Memory B cell (primary cell): ENCODE results near the gene CD79A.

ENCODE experiments used
- ATAC-seq: fragments of 150-1000 bp; cut with Tn5 transposase; 2 replicates; pipeline ENCODE4 v1.10.0; 2021; ENCODE audit warnings: low read depth, mild to moderate bottlenecking, moderate library complexity
- DNase-seq, 2 donors: peaks; one replicate each; pipeline ENCODE4 v3.0.0; 2022; ENCODE audit warnings: low spot score in 2 of 2
- H3K27ac Mint-ChIP-seq: one replicate; pipeline ENCODE4 v1.8.0; 2022; ENCODE audit warnings: mild to moderate bottlenecking, moderate library complexity, mixed read lengths
- H3K27me3 Mint-ChIP-seq: one replicate; pipeline ENCODE4 v1.8.0; 2022; ENCODE audit warnings: mixed read lengths
- H3K36me3 Mint-ChIP-seq: one replicate; pipeline ENCODE4 v1.8.0; 2022; ENCODE audit warnings: mild to moderate bottlenecking, mixed read lengths
- H3K4me1 Mint-ChIP-seq: one replicate; pipeline ENCODE4 v1.8.0; 2022; ENCODE audit warnings: mixed read lengths
- H3K4me3 Mint-ChIP-seq: one replicate; pipeline ENCODE4 v1.8.0; 2022; ENCODE audit warnings: mild to moderate bottlenecking, moderate library complexity, mixed read lengths
- H3K9me3 Mint-ChIP-seq: one replicate; pipeline ENCODE4 v1.8.0; 2022; ENCODE audit warnings: mixed read lengths

CD79A gene

GRCh38 chr19:41883821-41884733, 7.0 kb downstream of the CD79A start:
- Mint-ChIP-seq H3K27me3 (no peaks in the 10 kb centered on the region), H3K27ac (peak overlapping the region; percentile 96), H3K4me3 (peak overlapping the region; percentile 98), H3K4me1 (peaks cover 61% of the 10 kb centered on the region), H3K9me3 (no peaks in the 10 kb centered on the region), H3K36me3 (peaks cover 37% of the 10 kb centered on the region)
- ATAC-seq (peak; percentile 83), DNase-seq (peak; percentile 84 to 87)

GRCh38 chr19:41886761-41887710, 10.0 kb downstream of the CD79A start:
- Mint-ChIP-seq H3K27ac (peak overlapping the region; percentile 92), H3K27me3 (no peaks in the 10 kb centered on the region), H3K9me3 (no peaks in the 10 kb centered on the region), H3K4me3 (peak overlapping the region; percentile 83), H3K4me1 (peaks cover 51% of the 10 kb centered on the region), H3K36me3 (peaks cover 28% of the 10 kb centered on the region)
- DNase-seq: no peak
- peak; percentile 13 for ATAC-seq

GRCh38 chr19:41887711-41888382, 10.8 kb downstream of the CD79A start:
- Mint-ChIP-seq H3K4me3 (peak overlapping the region; percentile 83), H3K9me3 (no peaks in the 10 kb centered on the region), H3K27ac (peak overlapping the region; percentile 92), H3K27me3 (no peaks in the 10 kb centered on the region), H3K36me3 (peaks cover 22% of the 10 kb centered on the region), H3K4me1 (peaks cover 44% of the 10 kb centered on the region)
- ATAC-seq (peak; percentile 21), DNase-seq (peak in 1 of 2 donors; percentile 60)

- peaks cover 45% of the 10 kb centered on the region for H3K4me1 Mint-ChIP-seq
- H3K27ac Mint-ChIP-seq: no peak overlapping the region
- no peak overlapping the region for H3K4me3 Mint-ChIP-seq
- peaks cover 22% of the 10 kb centered on the region for H3K36me3 Mint-ChIP-seq
- ATAC-seq (no peak), DNase-seq (no peak)
- no peaks in the 10 kb centered on the region for H3K9me3 Mint-ChIP-seq
- no peaks in the 10 kb centered on the region for H3K27me3 Mint-ChIP-seq
These were observed 11.8 kb downstream of the CD79A start for GRCh38 chr19:41888926-41889325.

GRCh38 chr19:41889896-41890295, 12.8 kb downstream of the CD79A start:
- Mint-ChIP-seq H3K36me3 (peaks cover 24% of the 10 kb centered on the region), H3K27me3 (no peaks in the 10 kb centered on the region), H3K4me3 (no peak overlapping the region), H3K9me3 (no peaks in the 10 kb centered on the region), H3K27ac (no peak overlapping the region), H3K4me1 (peaks cover 42% of the 10 kb centered on the region)
- DNase-seq (no peak), ATAC-seq (no peak)

- Mint-ChIP-seq H3K4me3 (no peak overlapping the region), H3K27me3 (no peaks in the 10 kb centered on the region), H3K27ac (no peak overlapping the region), H3K9me3 (no peaks in the 10 kb centered on the region), H3K4me1 (peaks cover 41% of the 10 kb centered on the region), H3K36me3 (peaks cover 30% of the 10 kb centered on the region)
- ATAC-seq (no peak), DNase-seq (no peak)
These were observed 13.9 kb downstream of the CD79A start for GRCh38 chr19:41890936-41891335.

GRCh38 chr19:41892173-41892902, 15.3 kb downstream of the CD79A start:
- Mint-ChIP-seq H3K4me3 (no peak overlapping the region), H3K36me3 (peaks cover 33% of the 10 kb centered on the region), H3K27ac (no peak overlapping the region), H3K27me3 (no peaks in the 10 kb centered on the region), H3K4me1 (peaks cover 30% of the 10 kb centered on the region), H3K9me3 (no peaks in the 10 kb centered on the region)
- DNase-seq (no peak), ATAC-seq (no peak)

GRCh38 chr19:41893899-41894298, 16.8 kb downstream of the CD79A start:
- no peaks in the 10 kb centered on the region for H3K27me3 Mint-ChIP-seq
- H3K4me1 Mint-ChIP-seq: peaks cover 24% of the 10 kb centered on the region
- DNase-seq (no peak), ATAC-seq (no peak)
- H3K9me3 Mint-ChIP-seq: no peaks in the 10 kb centered on the region
- H3K27ac Mint-ChIP-seq: peak overlapping the region; percentile 67
- no peak overlapping the region for H3K4me3 Mint-ChIP-seq
- peaks cover 35% of the 10 kb centered on the region for H3K36me3 Mint-ChIP-seq

- DNase-seq (no peak), ATAC-seq (no peak)
- H3K4me1 Mint-ChIP-seq: peaks cover 25% of the 10 kb centered on the region
- H3K27me3 Mint-ChIP-seq: no peaks in the 10 kb centered on the region
- no peaks in the 10 kb centered on the region for H3K9me3 Mint-ChIP-seq
- peaks cover 36% of the 10 kb centered on the region for H3K36me3 Mint-ChIP-seq
- peak overlapping the region; percentile 67 for H3K27ac Mint-ChIP-seq
- H3K4me3 Mint-ChIP-seq: no peak overlapping the region
These were observed 17.3 kb downstream of the CD79A start for GRCh38 chr19:41894350-41894749.

- no peak overlapping the region for H3K4me3 Mint-ChIP-seq
- DNase-seq: no peak
- no peaks in the 10 kb centered on the region for H3K9me3 Mint-ChIP-seq
- H3K36me3 Mint-ChIP-seq: peaks cover 35% of the 10 kb centered on the region
- H3K27ac Mint-ChIP-seq: peak overlapping the region; percentile 67
- H3K27me3 Mint-ChIP-seq: no peaks in the 10 kb centered on the region
- H3K4me1 Mint-ChIP-seq: peaks cover 23% of the 10 kb centered on the region
- peak; percentile 32 for ATAC-seq
These were observed 18.9 kb downstream of the CD79A start for GRCh38 chr19:41895745-41896580.

- Mint-ChIP-seq H3K27ac (peak overlapping the region; percentile 50), H3K4me3 (no peak overlapping the region), H3K36me3 (peaks cover 33% of the 10 kb centered on the region), H3K4me1 (peaks cover 22% of the 10 kb centered on the region), H3K9me3 (no peaks in the 10 kb centered on the region), H3K27me3 (no peaks in the 10 kb centered on the region)
- ATAC-seq (no peak), DNase-seq (no peak)
These were observed 19.5 kb downstream of the CD79A start for GRCh38 chr19:41896581-41896942.

GRCh38 chr19:41897181-41897580, 20.1 kb downstream of the CD79A start:
- Mint-ChIP-seq H3K27ac (peak overlapping the region; percentile 75), H3K36me3 (peaks cover 33% of the 10 kb centered on the region), H3K4me1 (peaks cover 20% of the 10 kb centered on the region), H3K9me3 (no peaks in the 10 kb centered on the region), H3K4me3 (no peak overlapping the region), H3K27me3 (no peaks in the 10 kb centered on the region)
- no peak for DNase-seq
- no peak for ATAC-seq
